Astrocyte of the spinal cord (primary cell): ENCODE results near the gene EDN3.

Experiments used
- DNase-seq: peaks from one replicate; pipeline ENCODE4 v3.0.0; 2011; ENCODE audit warnings: low read depth, low spot score
- H3K4me3 ChIP-seq: 2 replicates; pipeline ENCODE4 v1.5.1; 2011; ENCODE audit warnings: low read depth, mild to moderate bottlenecking, low read length, moderate library complexity
- in situ Hi-C: cut with HindIII; loops from 2 replicates; pipeline ENCODE4 v1.10.0; 2017; ENCODE audit warnings: low sequenced_read_pairs
- TF ChIP-seq, protein P1 (sequence below): IDR thresholded peaks from 2 replicates; pipeline ENCODE4 v1.5.1; 2012; ENCODE audit warnings: low read depth, mild to moderate bottlenecking, low read length, inconsistent platforms

Gene EDN3

DNA sequence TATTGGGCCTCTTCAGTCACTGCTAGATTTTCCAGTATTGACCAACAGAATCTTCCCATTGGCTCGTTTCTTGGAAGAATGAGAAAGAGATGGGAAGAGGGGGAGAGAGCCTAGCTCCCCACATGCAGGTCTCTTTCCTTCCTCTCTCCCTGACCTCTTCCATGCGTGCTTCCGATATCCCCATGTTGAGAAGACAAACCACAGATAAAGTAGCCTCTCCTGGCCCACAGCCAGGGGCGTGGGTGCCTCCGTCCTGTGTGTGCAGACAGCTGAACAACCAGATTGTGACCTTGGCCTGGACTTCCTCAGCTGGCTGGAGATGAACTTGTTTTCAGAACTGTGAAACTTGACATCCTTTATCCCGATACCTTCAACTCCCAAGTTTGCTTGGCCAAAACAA lies 71.0 kb downstream of the EDN3 start:
- no peak overlapping the region for H3K4me3 ChIP-seq
- in situ Hi-C loops, result no loop called here
- DNase-seq, result no peak
- TF ChIP-seq, protein P1, sequence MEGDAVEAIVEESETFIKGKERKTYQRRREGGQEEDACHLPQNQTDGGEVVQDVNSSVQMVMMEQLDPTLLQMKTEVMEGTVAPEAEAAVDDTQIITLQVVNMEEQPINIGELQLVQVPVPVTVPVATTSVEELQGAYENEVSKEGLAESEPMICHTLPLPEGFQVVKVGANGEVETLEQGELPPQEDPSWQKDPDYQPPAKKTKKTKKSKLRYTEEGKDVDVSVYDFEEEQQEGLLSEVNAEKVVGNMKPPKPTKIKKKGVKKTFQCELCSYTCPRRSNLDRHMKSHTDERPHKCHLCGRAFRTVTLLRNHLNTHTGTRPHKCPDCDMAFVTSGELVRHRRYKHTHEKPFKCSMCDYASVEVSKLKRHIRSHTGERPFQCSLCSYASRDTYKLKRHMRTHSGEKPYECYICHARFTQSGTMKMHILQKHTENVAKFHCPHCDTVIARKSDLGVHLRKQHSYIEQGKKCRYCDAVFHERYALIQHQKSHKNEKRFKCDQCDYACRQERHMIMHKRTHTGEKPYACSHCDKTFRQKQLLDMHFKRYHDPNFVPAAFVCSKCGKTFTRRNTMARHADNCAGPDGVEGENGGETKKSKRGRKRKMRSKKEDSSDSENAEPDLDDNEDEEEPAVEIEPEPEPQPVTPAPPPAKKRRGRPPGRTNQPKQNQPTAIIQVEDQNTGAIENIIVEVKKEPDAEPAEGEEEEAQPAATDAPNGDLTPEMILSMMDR, result no peak

DNA sequence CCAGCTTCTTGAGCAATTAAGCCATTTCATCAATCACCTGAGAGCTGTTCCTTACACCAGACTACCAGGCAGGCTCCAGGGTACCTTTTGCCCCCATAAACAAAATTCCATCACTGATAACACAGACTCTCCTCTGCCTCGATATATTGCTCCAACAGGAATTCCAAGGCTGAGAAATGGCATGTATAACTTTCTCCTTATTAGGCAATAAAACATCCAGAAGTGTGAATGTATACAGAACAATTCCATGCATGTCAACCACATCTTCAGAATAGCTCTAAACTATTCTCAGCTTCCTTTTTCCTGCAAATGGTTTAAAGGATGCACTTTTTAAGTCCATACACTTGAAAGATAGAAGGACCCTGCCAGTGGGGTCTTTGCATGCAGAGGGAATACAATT lies 73.8 kb downstream of the EDN3 start:
- in situ Hi-C loops, result no loop called here
- no peak overlapping the region for H3K4me3 ChIP-seq
- TF ChIP-seq, protein P1, result no peak
- DNase-seq, result no peak

DNA sequence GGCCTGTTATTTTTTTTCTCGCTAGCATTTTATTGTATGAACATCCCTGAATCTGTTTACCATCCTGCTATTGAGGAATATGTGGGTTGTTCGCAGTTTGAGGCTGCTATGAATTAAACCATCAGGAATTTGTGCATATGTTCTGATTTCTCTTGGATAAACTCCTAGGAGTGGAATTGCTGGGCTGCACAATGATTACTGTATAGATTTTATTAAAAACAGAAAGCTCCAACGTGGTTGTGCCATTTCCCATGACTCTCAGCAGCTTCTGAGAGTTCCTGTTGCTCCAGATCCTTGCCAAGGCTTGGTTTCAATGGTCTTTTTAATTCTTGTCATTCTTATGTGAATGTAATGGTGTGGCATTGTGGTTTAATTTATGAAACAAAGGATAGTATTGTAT lies 75.1 kb downstream of the EDN3 start:
- no peak for DNase-seq
- TF ChIP-seq, protein P1, result no peak
- H3K4me3 ChIP-seq, result no peak overlapping the region
- in situ Hi-C loops, result no loop called here
